HepG2 (cell line): Measurements from ENCODE around the gene EMP2. TPM values are rescaled to one million over a fixed set of nuclear protein-coding genes. Genes with fewer than 3 reads are reported as not detected.

Source experiments
- ATAC-seq: fragments of 200-7000 bp; cut with Tn5 transposase; 3 replicates; pipeline ENCODE4 v1.9.1; 2020; ENCODE audit warnings: mild to moderate bottlenecking, moderate library complexity
- BruUV-seq: library from RNA; stranded (reverse); fragments of 400-500 nt; replicated peaks from 2 replicates; lab custom pipeline; 2021; lab: Mats Ljungman, UMichigan
- CTCF ChIA-PET: fragments of 300-600 bp; formaldehyde crosslinking; extraction: SDS; loops from one replicate; lab custom pipeline; 2021; ENCODE audit warnings: low total read pairs, inconsistent platforms, low intra/inter-chr PET ratio; lab: Yijun Ruan, JAX
- POLR2A ChIA-PET: fragments of 350-600 bp; sonication (Branson Sonifier 250); formaldehyde crosslinking; loops from one replicate; lab custom pipeline; 2020; ENCODE audit warnings: antibody characterized with exemption, inconsistent platforms; lab: Yijun Ruan, JAX
- DNase-seq: peaks from one replicate; pipeline ENCODE4 v3.0.0-alpha.2; 2015; ENCODE audit warnings: low spot score
- FAIRE-seq: peaks from 3 replicates; lab custom pipeline; 2011; peaks lifted over from hg19 to GRCh38; lab: Jason Lieb, UNC
- H2AFZ ChIP-seq: one replicate; pipeline ENCODE4 v1.6.1; 2011; ENCODE audit warnings: low read length, inconsistent platforms
- H3K27ac ChIP-seq: fragments of 300-600 bp; 3 replicates; pipeline ENCODE4 v1.8.0; 2011; ENCODE audit warnings: mixed run types, mild to moderate bottlenecking, mixed read lengths, low read length, inconsistent platforms; ENCODE audit not compliant: insufficient read depth; ENCODE audit errors: extremely low read length
- H3K27me3 ChIP-seq, 2 experiments: fragments of 200-600 bp in 1 of 2; 2 replicates in 1 of 2; 3 replicates in 1 of 2; pipeline versions ENCODE4 v1.6.0 to v1.8.0; 2011; ENCODE audit warnings: low read length in 2 of 2, mild to moderate bottlenecking in 2 of 2, moderate library complexity in 2 of 2, inconsistent platforms in 1 of 2; ENCODE audit not compliant: insufficient read depth in 2 of 2, control insufficient read depth in 1 of 2
- H3K36me3 ChIP-seq, 2 experiments: fragments of 200-600 bp in 1 of 2; replicated peaks in 1 of 2; 2 replicates in 1 of 2; 3 replicates in 1 of 2; pipeline versions ENCODE4 v1.5.1 to v1.8.0; 2011; ENCODE audit warnings: low read length in 2 of 2, inconsistent platforms in 1 of 2; ENCODE audit not compliant: insufficient read depth in 2 of 2, control insufficient read depth in 1 of 2
- H3K4me1 ChIP-seq: 2 replicates; pipeline ENCODE4 v1.5.1; 2012; ENCODE audit warnings: low read length, inconsistent platforms; ENCODE audit not compliant: insufficient read depth
- H3K4me2 ChIP-seq: 2 replicates; pipeline ENCODE4 v1.6.0; 2011; ENCODE audit warnings: low read depth, low read length, inconsistent platforms
- H3K4me3 ChIP-seq, 3 experiments: fragments of 200-600 bp in 1 of 3; sonication (generic), shearing (Covaris generic) in 1 of 3; replicated peaks in 1 of 3; 2 replicates each; pipeline ENCODE4 v1.5.1; 2011 to 2016; ENCODE audit warnings: low read length in 3 of 3, inconsistent platforms in 2 of 3, low read depth in 2 of 3, mild to moderate bottlenecking in 2 of 3, control low read depth in 1 of 3, mixed read lengths in 1 of 3; ENCODE audit not compliant: insufficient read depth in 1 of 3
- H3K79me2 ChIP-seq: one replicate; pipeline ENCODE4 v1.6.1; 2011; ENCODE audit warnings: low read length, inconsistent platforms; ENCODE audit not compliant: insufficient read depth
- H3K9ac ChIP-seq: 2 replicates; pipeline ENCODE4 v1.6.0; 2011; ENCODE audit warnings: mild to moderate bottlenecking, low read depth, low read length, inconsistent platforms; ENCODE audit not compliant: insufficient read depth
- H3K9me3 ChIP-seq: 2 replicates; pipeline ENCODE4 v1.5.1; 2012; ENCODE audit warnings: mild to moderate bottlenecking, low read length
- H4K20me1 ChIP-seq: 2 replicates; pipeline ENCODE4 v1.6.0; 2011; ENCODE audit warnings: inconsistent platforms, mild to moderate bottlenecking, low read length, moderate library complexity; ENCODE audit not compliant: insufficient read depth
- CCDC6 ChIP-seq: sonication (generic); formaldehyde crosslinking; IDR thresholded peaks from 2 replicates; pipeline ENCODE4 v1.8.1; 2022; ENCODE audit warnings: mild to moderate bottlenecking, missing genetic modification reagents, moderate library complexity
- HHEX ChIP-seq: IDR thresholded peaks from 2 replicates; pipeline ENCODE4 v1.6.1; 2016; ENCODE audit warnings: control low read depth
- SAFB2 ChIP-seq: sonication (generic); formaldehyde crosslinking; IDR thresholded peaks from 2 replicates; pipeline ENCODE4 v1.5.1; 2020; ENCODE audit warnings: missing genetic modification reagents, low read depth, mild to moderate bottlenecking, borderline replicate concordance
- ZNF329 ChIP-seq: sonication (generic); formaldehyde crosslinking; IDR thresholded peaks from 2 replicates; pipeline ENCODE4 v1.9.0; 2021; ENCODE audit warnings: low read depth, mild to moderate bottlenecking, missing genetic modification reagents
- WGBS: methylation state at CpG from one replicate; pipeline ENCODE4 v1.1.6; 2017; ENCODE audit warnings: low lambda C conversion rate; 5-methylcytosine and 5-hydroxymethylcytosine counted together
- in situ Hi-C: cut with HindIII; loops from 2 replicates; pipeline ENCODE4 v1.10.0; 2017; ENCODE audit warnings: low pct_unique_long_range_greater_than_20kb; ENCODE audit not compliant: extremely low pct_ligation_motif_present
- intact Hi-C: fragments of 100-400 bp; cut with micrococcal nuclease; formaldehyde crosslinking; loops from one replicate; pipeline ENCODE4 v1.10.0; 2022; ENCODE audit not compliant: unreplicated experiment
- polyA plus RNA-seq, 8 experiments: library from polyadenylated mRNA; depleted of rRNA in 3 of 8; stranded (reverse) in 7 of 8; unstranded in 1 of 8; fragments of >200 nt; fragmentation: Illumina TruSeq in 4 of 8; extraction: Trizol in 4 of 8; gene quantifications; 2 replicates each; pipeline versions ENCODE4 v1.2.1 to v1.2.3, GENCODE V29; 2011 to 2016; ENCODE audit warnings: low read depth in 4 of 8, missing spikeins in 1 of 8, mixed read lengths in 1 of 8; ENCODE audit not compliant: insufficient read depth in 1 of 8
- total RNA-seq, 5 experiments: library from RNA; depleted of rRNA; stranded (reverse); fragments of >200 nt; fragmentation: Illumina TruSeq; extraction: Trizol; gene quantifications; 2 replicates each; pipeline ENCODE4 v1.2.3, GENCODE V29; 2016; ENCODE audit warnings: low read depth in 1 of 5
- TF ChIP-seq, protein P1 (sequence below), 2 experiments: IDR thresholded peaks; 2 replicates each; pipeline ENCODE4 v1.6.1; 2011 to 2012; ENCODE audit warnings: low read length in 2 of 2, borderline replicate concordance in 1 of 2, low read depth in 1 of 2, mild to moderate bottlenecking in 1 of 2, moderate library complexity in 1 of 2

The EMP2 gene
- total and polyA plus RNA-seq, 2 of the 13 experiments (the other 11 are each of a cell fraction or from before 2014, with no cell fraction given): 24.6 to 91.2 TPM

DNA sequence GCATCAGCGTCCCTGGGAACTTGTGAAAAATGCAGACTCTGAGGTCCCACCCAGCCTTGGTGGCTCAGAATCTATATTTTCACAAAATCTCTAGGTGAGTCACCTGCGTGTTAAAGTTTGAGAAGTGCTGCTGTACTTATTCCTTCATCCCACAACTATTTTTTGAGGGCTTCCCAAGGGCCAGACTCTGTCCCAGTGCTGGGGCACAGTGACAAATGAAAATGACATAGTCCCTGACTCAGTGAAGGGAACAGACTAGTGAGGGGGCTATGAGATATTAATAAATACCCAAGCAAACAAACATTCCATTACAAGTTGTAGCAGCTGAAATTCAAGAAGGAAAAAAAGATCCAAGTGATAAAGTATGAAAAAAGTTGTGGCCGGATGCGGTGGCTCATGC, 9.9 kb upstream of the EMP2 start:
- POLR2A ChIA-PET: interaction anchor here (1.8 kb wide), 1 partner anchor 10 kb away, joined by 4 read pairs; the partner anchor contains the start of gene EMP2
- Histone ChIP-seq H2AFZ (no peak overlapping the region), H3K27ac (no peak overlapping the region), H3K9me3 (no peaks in the 10 kb centered on the region), H3K36me3 (no peaks in the 10 kb centered on the region), H3K4me1 (peaks cover 24% of the 10 kb centered on the region), H3K4me2 (no peak overlapping the region), H4K20me1 (no peaks in the 10 kb centered on the region), H3K4me3 (no peak overlapping the region), H3K27me3 (peaks cover 2 to 29% of the 10 kb centered on the region in 2 experiments; a peak in 2 of 5 replicates), H3K79me2 (no peaks in the 10 kb centered on the region), H3K9ac (no peak overlapping the region)
- no peak for ATAC-seq
- no peak for DNase-seq
- in situ Hi-C loops: no loop called here
- FAIRE-seq: no peak
- WGBS: 39% methylated on average over 4 of the region's 4 CpGs
- CTCF ChIA-PET: no interaction called here
- no peak for TF ChIP-seq ZNF329 (CRISPR knock-in tag)
- TF ChIP-seq, protein P1, sequence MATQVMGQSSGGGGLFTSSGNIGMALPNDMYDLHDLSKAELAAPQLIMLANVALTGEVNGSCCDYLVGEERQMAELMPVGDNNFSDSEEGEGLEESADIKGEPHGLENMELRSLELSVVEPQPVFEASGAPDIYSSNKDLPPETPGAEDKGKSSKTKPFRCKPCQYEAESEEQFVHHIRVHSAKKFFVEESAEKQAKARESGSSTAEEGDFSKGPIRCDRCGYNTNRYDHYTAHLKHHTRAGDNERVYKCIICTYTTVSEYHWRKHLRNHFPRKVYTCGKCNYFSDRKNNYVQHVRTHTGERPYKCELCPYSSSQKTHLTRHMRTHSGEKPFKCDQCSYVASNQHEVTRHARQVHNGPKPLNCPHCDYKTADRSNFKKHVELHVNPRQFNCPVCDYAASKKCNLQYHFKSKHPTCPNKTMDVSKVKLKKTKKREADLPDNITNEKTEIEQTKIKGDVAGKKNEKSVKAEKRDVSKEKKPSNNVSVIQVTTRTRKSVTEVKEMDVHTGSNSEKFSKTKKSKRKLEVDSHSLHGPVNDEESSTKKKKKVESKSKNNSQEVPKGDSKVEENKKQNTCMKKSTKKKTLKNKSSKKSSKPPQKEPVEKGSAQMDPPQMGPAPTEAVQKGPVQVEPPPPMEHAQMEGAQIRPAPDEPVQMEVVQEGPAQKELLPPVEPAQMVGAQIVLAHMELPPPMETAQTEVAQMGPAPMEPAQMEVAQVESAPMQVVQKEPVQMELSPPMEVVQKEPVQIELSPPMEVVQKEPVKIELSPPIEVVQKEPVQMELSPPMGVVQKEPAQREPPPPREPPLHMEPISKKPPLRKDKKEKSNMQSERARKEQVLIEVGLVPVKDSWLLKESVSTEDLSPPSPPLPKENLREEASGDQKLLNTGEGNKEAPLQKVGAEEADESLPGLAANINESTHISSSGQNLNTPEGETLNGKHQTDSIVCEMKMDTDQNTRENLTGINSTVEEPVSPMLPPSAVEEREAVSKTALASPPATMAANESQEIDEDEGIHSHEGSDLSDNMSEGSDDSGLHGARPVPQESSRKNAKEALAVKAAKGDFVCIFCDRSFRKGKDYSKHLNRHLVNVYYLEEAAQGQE (IDR thresholded peaks at IDR 0.05; ENCODE audit: borderline replicate concordance in 1 of 2, low read depth in 1 of 2, low read length in 2 of 2): no peak
- TF ChIP-seq SAFB2: no peak
- no peak for TF ChIP-seq HHEX (CRISPR knock-in tag)
- no peak for TF ChIP-seq CCDC6 (CRISPR knock-in tag)
- intact Hi-C loops: no loop called here
- BruUV-seq: no TSS peak
